Lower leg skin (tissue), 4 donors: ENCODE data around the gene HEATR5A. TPM values are rescaled to one million over a fixed set of nuclear protein-coding genes. Genes with fewer than 3 reads are reported as not detected.
"Not testable (repeated sequence)": the region's sequence is repeated elsewhere in the genome, so short reads cannot be mapped to it uniquely, and the experiment has no call there.

Source experiments
- DNase-seq, 2 donors: peaks; one replicate each; pipeline ENCODE4 v3.0.0-alpha.2; 2019; ENCODE audit warnings: low spot score in 2 of 2
- H3K4me3 ChIP-seq: fragments of 200-600 bp; sonication (generic); 2 replicates; pipeline ENCODE4 v1.5.1; 2017; ENCODE audit warnings: mild to moderate bottlenecking, low read depth; ENCODE audit not compliant: poor library complexity, severe bottlenecking
- POLR2A ChIP-seq, 2 donors: fragments of 450-650 bp; IDR thresholded peaks; one replicate each; pipeline ENCODE4 v1.6.1; 2016 to 2017; ENCODE audit warnings: antibody characterized with exemption in 2 of 2, mild to moderate bottlenecking in 1 of 2, moderate library complexity in 1 of 2
- WGBS, 2 donors: methylation state at CpG; one replicate each; pipeline ENCODE4 v1.1.5; 2018; 5-methylcytosine and 5-hydroxymethylcytosine counted together
- intact Hi-C: fragments of 100-400 bp; cut with DNase I; formaldehyde crosslinking; loops from one replicate; pipeline ENCODE4 v1.15.0; 2023; ENCODE audit warnings: low total_unique reads
- total RNA-seq, 4 donors: library from RNA; depleted of rRNA; stranded (reverse); fragments of >200 nt; gene quantifications; one replicate each; pipeline ENCODE4 v1.1.0, GENCODE V29; 2016
- TF ChIP-seq, protein P1 (sequence below), 3 donors: fragments of 450-650 bp; IDR thresholded peaks; one replicate each; pipeline ENCODE4 v1.5.1; 2016; ENCODE audit warnings: antibody characterized with exemption in 3 of 3, mild to moderate bottlenecking in 3 of 3, moderate library complexity in 2 of 3

Gene HEATR5A
- total RNA-seq, 4 donors from 2014 or later = 7.3 to 11.6 (median 9.8) TPM

DNA sequence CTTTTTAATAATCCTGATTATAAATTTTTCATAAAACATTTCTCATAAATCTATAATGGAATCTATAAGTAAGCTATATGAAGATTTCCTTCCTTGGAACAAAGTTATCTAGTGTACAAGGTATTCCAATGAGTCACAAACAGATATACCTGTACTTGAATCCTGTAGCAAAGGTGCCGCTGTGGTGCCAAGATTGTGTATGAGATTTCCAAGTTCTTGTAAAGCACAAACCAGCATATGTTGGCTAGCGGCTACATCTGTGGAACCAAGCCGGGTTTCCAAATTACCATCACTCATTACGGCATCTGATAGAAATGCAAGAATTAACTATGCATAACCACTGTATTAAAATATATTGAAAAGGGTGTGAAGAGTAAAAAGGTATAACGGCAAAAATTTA lies 34.1 kb downstream of the HEATR5A start:
- no peak for DNase-seq
- intact Hi-C loops = no loop called here
- WGBS, 2 donors = 97 to 98% methylated on average over 5 of the region's 5 CpGs
- TF ChIP-seq, protein P1, sequence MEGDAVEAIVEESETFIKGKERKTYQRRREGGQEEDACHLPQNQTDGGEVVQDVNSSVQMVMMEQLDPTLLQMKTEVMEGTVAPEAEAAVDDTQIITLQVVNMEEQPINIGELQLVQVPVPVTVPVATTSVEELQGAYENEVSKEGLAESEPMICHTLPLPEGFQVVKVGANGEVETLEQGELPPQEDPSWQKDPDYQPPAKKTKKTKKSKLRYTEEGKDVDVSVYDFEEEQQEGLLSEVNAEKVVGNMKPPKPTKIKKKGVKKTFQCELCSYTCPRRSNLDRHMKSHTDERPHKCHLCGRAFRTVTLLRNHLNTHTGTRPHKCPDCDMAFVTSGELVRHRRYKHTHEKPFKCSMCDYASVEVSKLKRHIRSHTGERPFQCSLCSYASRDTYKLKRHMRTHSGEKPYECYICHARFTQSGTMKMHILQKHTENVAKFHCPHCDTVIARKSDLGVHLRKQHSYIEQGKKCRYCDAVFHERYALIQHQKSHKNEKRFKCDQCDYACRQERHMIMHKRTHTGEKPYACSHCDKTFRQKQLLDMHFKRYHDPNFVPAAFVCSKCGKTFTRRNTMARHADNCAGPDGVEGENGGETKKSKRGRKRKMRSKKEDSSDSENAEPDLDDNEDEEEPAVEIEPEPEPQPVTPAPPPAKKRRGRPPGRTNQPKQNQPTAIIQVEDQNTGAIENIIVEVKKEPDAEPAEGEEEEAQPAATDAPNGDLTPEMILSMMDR (IDR thresholded peaks at IDR 0.05) = no peak
- no peak for TF ChIP-seq POLR2A (IDR thresholded peaks at IDR 0.05)
- H3K4me3 ChIP-seq = no peak overlapping the region

DNA sequence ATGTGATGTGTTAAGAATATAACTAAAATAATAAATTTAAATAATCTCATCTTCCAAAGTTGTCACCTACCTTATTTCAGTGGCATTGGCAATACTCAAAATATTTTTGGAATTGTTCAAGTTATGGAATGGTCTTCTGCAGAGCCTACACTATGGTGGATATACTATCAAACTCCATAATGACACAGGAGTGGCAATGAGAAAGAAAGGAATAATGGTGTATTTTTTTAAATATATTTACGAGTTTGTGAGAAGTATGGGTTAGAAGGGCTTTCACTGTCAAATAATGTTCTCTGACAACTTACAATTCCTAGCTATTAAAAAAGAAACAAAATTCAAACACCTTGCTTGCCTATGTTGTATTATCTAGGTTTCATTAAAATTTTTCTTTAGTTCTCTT lies 38.1 kb downstream of the HEATR5A start:
- no peak for TF ChIP-seq POLR2A (IDR thresholded peaks at IDR 0.05)
- TF ChIP-seq, protein P1 (IDR thresholded peaks at IDR 0.05) = no peak
- 94 to 97% methylated on average over 1 of the region's 1 CpG for WGBS, 2 donors
- no peak overlapping the region for H3K4me3 ChIP-seq
- no peak for DNase-seq
- intact Hi-C loops = no loop called here

DNA sequence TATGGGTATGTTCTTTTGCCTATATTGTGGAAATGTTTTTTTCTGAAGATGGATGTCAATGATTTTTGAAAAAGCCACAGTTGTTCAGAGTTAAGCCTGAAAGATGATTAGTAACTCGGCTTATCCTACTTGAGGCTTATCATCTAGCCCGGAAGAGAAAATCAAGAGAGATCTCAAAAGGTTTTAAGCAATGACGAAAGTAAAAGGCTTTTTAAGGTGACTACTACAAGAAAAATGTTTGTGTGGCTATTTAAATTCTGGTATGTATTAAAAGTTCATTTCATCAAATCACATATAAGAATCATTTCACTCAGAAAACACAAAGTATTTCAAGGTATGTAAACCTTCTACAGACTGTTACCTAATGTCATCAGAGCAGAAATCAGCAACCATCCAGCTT lies 40.2 kb downstream of the HEATR5A start:
- DNase-seq = no peak
- TF ChIP-seq, protein P1 (IDR thresholded peaks at IDR 0.05) = no peak
- no peak for TF ChIP-seq POLR2A (IDR thresholded peaks at IDR 0.05)
- 94 to 97% methylated on average over 3 of the region's 3 CpGs for WGBS, 2 donors
- intact Hi-C loops = no loop called here
- H3K4me3 ChIP-seq = no peak overlapping the region

DNA sequence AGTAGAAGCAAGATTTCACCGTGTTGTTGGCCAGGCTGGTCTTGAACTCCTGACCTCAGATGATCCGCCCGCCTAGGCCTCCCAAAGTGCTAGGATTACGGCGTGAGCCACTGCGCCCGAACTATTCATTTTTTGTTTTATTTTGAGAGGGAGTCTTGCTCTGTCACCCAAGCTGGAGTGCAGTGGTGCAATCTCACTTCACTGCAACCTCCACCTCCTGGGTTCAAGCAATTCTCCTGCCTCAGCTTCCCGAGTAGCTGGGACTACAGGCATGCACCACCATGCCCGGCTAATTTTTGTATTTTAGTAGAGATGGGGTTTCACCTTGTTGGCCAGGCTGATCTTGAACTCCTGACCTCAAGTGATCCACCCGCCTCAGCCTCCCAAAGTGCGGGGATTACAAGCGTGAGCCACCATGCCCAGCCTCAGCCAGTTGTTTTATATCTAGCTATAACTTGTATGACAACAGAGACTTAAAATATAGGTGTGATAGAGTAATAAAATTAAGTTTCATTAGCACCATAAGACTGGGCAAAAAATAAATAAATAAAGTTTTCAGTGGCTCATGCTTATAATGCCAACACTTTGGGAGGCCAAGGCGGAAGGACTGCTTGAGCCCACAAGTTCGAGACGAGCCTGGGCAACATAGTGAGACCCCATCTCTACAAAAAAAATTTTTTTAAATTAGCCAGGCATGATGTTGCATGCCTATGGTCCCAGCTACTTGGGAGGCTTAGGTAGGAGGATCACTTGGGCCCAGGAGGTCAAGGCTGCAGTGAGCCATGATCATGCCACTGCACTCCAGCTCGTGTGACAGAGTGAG lies 41.0 kb downstream of the HEATR5A start:
- WGBS, 2 donors = 94 to 97% methylated on average over 16 of the region's 16 CpGs
- intact Hi-C loops, H3K4me3 ChIP-seq: not testable (repeated sequence)
- DNase-seq = peak in 1 of 2 donors; percentile 34

DNA sequence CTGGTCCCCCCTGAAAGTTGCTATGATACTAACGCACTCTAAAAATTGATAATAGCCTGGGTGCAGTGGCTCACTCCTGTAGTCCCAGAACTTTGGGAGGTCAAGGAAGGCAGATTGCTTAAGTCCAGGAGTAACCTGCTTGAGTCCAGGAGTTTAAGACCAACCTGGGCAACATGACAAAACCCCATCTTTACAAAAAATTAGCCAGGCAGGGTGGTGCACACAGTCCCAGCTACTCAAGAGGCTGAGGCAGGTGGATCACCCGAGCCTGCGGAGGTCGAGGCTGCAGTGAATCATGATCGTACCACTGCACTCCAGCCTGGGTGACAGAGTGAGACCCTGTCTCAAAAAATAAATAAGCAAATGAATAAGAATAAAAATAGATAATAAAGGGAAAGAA lies 42.9 kb downstream of the HEATR5A start:
- intact Hi-C loops = no loop called here
- TF ChIP-seq, protein P1 (IDR thresholded peaks at IDR 0.05) = no peak
- no peak for TF ChIP-seq POLR2A (IDR thresholded peaks at IDR 0.05)
- H3K4me3 ChIP-seq = no peak overlapping the region
- DNase-seq = no peak
- 96 to 98% methylated on average over 5 of the region's 5 CpGs for WGBS, 2 donors

DNA sequence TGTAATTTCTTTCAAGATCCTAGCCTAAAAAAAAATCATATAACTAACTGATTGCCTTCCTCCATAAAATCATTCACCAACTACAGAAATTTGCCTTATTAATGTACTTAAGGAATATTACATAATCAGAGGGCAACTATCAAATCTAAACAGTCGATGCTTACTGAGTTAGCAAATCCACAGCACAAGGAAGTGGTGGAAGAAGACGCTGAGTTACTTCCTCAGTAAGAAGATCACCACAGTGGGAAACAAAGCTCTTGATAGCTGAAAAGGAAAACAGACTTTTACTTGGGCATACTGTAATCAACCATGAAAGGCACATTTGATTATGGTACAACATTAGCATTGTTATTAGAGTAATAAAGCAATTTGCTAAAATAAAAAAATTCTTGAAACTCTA lies 48.7 kb downstream of the HEATR5A start:
- WGBS, 2 donors = 63 to 73% methylated on average over 2 of the region's 2 CpGs
- TF ChIP-seq, protein P1 (IDR thresholded peaks at IDR 0.05) = no peak
- no peak for TF ChIP-seq POLR2A (IDR thresholded peaks at IDR 0.05)
- H3K4me3 ChIP-seq = no peak overlapping the region
- intact Hi-C loops = no loop called here
- DNase-seq = no peak
